Memory B cell (primary cell): ENCODE results near the gene PRKAR2B.

Source experiments
- ATAC-seq: fragments of 150-1000 bp; cut with Tn5 transposase; 2 replicates; pipeline ENCODE4 v1.10.0; 2021; ENCODE audit warnings: low read depth, mild to moderate bottlenecking, moderate library complexity
- DNase-seq, 2 donors: peaks; one replicate each; pipeline ENCODE4 v3.0.0; 2022; ENCODE audit warnings: low spot score in 2 of 2
- H3K27ac Mint-ChIP-seq: one replicate; pipeline ENCODE4 v1.8.0; 2022; ENCODE audit warnings: mild to moderate bottlenecking, moderate library complexity, mixed read lengths
- H3K27me3 Mint-ChIP-seq: one replicate; pipeline ENCODE4 v1.8.0; 2022; ENCODE audit warnings: mixed read lengths
- H3K36me3 Mint-ChIP-seq: one replicate; pipeline ENCODE4 v1.8.0; 2022; ENCODE audit warnings: mild to moderate bottlenecking, mixed read lengths
- H3K4me1 Mint-ChIP-seq: one replicate; pipeline ENCODE4 v1.8.0; 2022; ENCODE audit warnings: mixed read lengths
- H3K4me3 Mint-ChIP-seq: one replicate; pipeline ENCODE4 v1.8.0; 2022; ENCODE audit warnings: mild to moderate bottlenecking, moderate library complexity, mixed read lengths
- H3K9me3 Mint-ChIP-seq: one replicate; pipeline ENCODE4 v1.8.0; 2022; ENCODE audit warnings: mixed read lengths

The PRKAR2B gene

DNA sequence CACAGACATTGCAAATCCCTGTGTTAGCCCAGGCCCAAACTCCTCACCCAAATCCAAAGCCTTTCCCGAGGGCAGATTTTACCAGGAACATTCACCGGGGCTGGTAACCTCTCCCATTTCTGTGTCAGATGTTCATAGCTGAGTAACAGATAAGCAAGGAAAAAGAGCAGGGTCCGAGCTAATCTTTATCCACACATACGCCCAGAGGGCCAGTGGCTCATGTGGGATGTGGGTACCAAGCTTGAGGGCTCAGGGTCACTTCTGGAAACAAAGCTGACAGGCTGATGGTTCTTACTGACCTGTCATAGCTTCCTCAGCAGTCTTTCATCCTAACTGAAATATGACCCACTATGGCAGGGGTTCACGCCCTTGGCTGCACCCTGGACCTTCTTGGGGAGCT, 164.1 kb downstream of the PRKAR2B start:
- DNase-seq (no peak), ATAC-seq (no peak)
- Mint-ChIP-seq H3K36me3 (peaks cover 45% of the 10 kb centered on the region), H3K27me3 (no peaks in the 10 kb centered on the region), H3K4me3 (no peak overlapping the region), H3K27ac (no peak overlapping the region), H3K4me1 (no peaks in the 10 kb centered on the region), H3K9me3 (peaks cover under 1% of the 10 kb centered on the region)

DNA sequence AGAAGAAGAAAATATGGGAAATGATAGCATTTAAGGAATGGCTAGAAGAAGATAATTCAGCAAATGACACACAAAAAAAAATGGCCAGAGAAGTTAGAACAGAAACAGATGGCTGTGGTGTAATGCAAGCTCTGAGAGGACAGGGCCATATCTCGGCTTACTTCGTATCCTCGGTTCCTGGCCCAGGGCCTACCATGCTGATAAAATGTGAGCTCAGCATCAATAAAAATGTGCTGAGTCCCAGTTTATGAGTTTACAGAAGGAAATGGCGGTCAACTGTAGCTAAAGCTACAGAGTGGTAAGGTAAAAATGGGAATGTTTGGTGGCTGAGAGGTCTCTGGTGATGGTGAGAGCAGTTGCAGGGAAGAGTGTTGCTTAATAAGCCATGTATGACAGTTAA, 165.1 kb downstream of the PRKAR2B start:
- ATAC-seq, result no peak
- Mint-ChIP-seq H3K9me3 (peaks cover 4% of the 10 kb centered on the region), H3K4me1 (no peaks in the 10 kb centered on the region), H3K4me3 (no peak overlapping the region), H3K27ac (peak overlapping the region; percentile 2), H3K27me3 (no peaks in the 10 kb centered on the region), H3K36me3 (peaks cover 44% of the 10 kb centered on the region)
- DNase-seq, result no peak

DNA sequence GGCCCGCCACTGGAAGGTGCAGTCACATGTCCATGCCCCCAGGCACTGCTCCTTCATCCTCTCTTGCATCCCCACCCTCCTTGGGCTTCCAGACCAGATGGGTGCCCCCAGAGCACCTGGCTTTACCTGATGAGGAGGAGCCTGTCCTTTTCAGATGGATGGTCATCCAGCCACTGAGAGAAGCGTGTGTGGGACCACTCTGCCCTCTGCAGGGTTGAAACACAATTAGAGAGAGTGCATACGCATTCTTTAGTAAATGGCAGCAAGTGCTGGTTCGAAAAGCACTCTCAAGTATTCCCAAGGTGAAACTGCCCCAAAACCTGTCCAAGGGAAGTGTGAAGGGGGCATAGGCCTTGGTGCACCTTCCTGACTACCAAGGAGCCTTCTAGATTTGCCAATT, 165.9 kb downstream of the PRKAR2B start:
- no peak for ATAC-seq
- peaks cover 40% of the 10 kb centered on the region for H3K36me3 Mint-ChIP-seq
- H3K4me1 Mint-ChIP-seq, result no peaks in the 10 kb centered on the region
- peaks cover 7% of the 10 kb centered on the region for H3K9me3 Mint-ChIP-seq
- H3K27me3 Mint-ChIP-seq, result no peaks in the 10 kb centered on the region
- no peak overlapping the region for H3K27ac Mint-ChIP-seq
- DNase-seq, result no peak
- no peak overlapping the region for H3K4me3 Mint-ChIP-seq
